Right forelimb (tissue), 1 donor: ENCODE results near the gene RASA1.
"Not testable (repeated sequence)": the region's sequence is repeated elsewhere in the genome, so short reads cannot be mapped to it uniquely, and the experiment has no call there.

Experiments used
- DNase-seq: peaks from one replicate; pipeline ENCODE4 v3.0.0-alpha.2; 2018

The RASA1 gene

GRCh38 chr5:87287266-87287665, 19.6 kb downstream of the RASA1 start:
- not testable (repeated sequence) for DNase-seq

DNA sequence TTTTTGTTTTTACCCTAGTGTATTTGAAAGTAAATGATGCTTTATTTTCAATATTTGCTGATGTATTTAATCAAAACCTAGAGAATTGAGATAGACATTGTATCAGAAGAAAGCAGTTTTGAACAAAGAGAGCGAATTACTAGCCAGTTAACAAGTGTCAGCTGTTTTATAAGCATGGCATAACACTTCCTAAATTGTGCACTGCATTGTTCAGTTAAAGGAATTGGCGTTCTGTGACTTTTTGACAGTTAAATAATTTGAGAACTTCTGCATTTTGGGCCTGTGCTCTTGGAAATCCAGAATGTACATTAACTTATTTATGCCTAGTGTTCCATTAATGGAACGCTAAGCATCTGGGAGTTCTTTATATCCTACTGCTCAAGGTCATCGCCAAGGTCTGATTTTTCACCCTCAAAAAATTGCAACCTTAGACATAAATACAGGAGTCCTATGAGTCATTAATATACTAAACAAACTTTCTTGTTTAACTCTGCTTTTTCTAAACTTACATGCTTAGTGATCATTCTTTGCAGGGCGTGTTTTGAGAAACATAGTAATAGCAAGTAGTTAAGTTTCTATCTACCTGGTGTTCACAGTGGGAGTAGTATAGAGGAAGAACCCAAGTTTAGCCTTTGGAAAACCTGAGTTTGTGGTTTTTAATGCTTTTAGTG, 31.1 kb downstream of the RASA1 start:
- no peak for DNase-seq

- no peak for DNase-seq
These were observed 32.5 kb downstream of the RASA1 start for GRCh38 chr5:87300176-87300575.

DNA sequence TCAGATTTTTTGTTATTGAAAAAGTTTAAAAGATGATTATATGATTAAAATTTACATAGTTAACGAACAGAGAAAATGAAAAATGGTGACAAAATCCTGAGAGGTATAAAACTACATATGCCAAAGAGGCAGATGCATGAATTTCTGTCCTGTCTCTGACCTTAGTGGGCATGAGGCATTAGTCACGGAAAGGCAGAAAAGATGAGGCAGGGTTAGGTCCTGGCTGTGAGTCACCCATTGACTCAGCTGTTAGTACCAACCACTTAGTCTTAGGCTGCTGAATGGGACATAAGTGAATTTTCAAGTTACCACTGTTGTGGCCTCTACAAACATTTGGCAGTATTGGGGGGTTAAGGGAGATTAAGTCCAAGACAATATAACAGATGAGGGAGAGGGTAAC, 33.1 kb downstream of the RASA1 start:
- DNase-seq, result no peak

- DNase-seq, result no peak
These were observed 34.4 kb downstream of the RASA1 start for GRCh38 chr5:87302061-87302460.

GRCh38 chr5:87303324-87303723, 35.6 kb downstream of the RASA1 start:
- no peak for DNase-seq

GRCh38 chr5:87306090-87306489, 38.4 kb downstream of the RASA1 start:
- DNase-seq, result not testable (repeated sequence)

DNA sequence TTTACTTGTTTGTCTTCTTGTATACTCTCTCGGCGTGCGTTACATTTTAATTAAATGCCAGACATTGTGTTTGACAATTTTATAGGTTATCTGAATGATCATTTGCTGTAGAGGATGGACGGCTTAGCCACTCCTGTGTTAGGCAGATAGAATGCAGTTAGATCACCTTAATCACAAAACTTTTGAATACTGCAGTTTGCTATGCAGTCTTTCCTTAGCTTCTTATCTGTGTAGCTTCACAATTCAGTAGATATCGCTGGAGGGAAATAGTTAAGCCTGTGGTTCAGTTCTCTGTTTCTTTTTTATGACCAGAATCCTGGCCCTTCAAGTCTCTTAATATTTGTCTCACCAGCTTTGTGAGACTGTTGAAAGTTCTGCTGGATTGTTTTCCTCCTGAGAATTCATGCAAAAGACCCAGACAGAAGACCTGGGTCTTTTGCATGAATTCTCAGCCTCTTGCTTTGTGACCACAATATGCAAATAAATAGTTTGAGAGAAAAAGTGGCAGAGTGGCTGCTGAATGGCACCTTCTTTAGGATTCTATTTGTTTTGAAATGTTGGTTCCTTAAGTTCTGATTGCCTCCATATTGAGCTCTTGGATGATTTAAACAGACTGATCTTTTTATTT, 40.2 kb downstream of the RASA1 start:
- no peak for DNase-seq

DNA sequence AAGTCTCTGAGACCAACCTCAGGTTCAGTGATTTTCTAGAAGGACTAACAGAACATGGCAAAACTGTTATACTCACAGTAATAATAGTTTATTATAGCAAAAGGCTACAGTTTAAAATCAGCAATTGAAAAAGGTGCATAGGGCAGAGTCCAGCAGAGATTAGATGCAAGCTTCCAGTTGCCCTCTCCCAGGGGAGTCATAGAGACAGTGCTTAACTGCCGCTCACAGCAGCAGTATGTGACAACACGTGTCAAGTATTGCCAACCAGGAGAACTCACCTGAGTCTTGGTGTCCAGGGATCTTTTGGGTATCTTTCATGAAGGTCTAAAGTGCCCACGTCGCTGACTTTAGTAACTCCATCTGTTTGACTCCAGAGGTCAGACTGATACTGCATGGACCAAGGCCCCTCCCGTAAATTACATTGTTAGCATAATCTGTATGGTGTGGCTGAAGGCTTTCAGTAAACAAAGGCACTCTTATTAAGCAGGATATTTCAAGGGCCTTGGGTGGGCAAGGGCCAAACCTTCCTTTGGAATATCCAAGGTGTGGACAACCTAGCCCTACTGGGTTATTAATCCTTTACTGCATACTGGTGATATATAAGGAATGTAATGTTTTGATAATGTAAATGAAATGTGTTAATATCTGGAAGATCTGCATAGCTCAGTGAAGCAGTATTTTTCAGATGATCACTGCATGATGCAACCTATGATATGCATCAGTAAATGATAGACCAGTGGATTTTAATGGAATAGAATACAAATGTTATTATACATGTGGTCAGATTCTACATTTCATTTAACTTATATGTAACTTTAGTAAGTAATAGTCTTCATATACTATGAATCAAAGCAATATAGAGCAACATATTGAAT, 44.0 kb downstream of the RASA1 start:
- DNase-seq, result no peak

DNA sequence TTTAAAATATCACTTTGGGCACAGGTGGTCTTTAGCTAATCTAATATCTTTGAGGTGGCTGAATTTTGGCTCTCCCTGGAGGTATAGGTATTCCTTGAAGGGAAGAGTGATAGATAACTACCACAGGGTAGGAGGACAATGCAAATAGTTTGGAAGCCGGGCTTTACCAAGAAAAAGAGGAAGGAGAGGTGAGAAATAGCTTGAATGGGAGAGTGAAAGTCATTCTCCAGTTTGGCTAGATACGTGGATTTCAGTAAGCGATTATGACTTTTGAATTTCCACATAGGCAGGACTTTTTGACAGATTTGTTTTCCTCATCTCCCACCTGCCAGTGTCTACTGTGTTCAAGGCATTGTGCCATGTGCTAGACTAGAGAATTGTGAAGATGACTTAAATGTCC, 45.5 kb downstream of the RASA1 start:
- no peak for DNase-seq

- DNase-seq, result no peak
These were observed 51.8 kb downstream of the RASA1 start for GRCh38 chr5:87319469-87319868.

DNA sequence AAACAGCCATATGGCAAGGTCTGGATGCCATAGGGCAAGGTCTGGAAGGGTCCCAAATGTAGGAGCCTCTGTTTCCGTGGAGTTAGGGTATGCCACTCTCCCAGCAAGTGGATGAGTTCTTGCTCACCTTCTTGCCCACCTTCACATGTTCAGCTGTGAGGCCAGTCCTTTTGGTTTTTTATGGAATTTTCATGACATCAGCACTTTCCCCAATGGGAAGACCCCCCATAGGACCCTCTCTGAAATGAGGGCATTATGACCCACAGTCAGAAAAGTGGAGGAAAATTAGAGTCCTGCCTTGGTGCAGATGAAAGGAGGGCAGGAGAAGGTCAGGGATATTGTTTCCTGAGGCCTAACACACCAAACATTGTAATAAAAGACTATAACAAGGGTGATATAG, 53.9 kb downstream of the RASA1 start:
- DNase-seq, result no peak

GRCh38 chr5:87322381-87322780, 54.7 kb downstream of the RASA1 start:
- no peak for DNase-seq

DNA sequence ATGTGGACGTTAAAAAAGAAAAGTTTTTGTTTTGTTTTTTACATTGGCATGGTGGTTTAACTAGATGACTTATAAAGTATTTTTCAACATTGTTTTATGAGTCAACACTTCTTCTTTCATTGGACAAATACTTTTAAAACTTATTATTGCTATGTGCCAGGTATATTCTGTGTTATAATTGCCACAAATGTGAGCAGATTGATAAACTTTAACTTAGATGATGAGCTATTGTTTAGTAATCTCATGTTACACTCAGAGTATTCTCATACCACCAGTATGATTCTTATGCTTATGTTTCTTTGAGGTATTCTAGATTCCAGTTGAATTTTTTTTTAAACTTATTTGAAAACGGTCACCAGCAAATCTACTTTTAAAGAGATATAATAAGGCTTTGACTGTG, 60.3 kb downstream of the RASA1 start:
- DNase-seq, result no peak

- no peak for DNase-seq
These were observed 61.4 kb downstream of the RASA1 start for GRCh38 chr5:87329114-87329513.

- no peak for DNase-seq
These were observed 72.3 kb downstream of the RASA1 start for GRCh38 chr5:87339986-87340385.

- DNase-seq, result no peak
These were observed 73.0 kb downstream of the RASA1 start for GRCh38 chr5:87340716-87341115.

GRCh38 chr5:87347272-87347671, 79.6 kb downstream of the RASA1 start:
- no peak for DNase-seq

- DNase-seq, result no peak
These were observed 80.2 kb downstream of the RASA1 start for GRCh38 chr5:87347841-87348240.

- no peak for DNase-seq
These were observed 86.8 kb downstream of the RASA1 start for GRCh38 chr5:87354496-87354895.

DNA sequence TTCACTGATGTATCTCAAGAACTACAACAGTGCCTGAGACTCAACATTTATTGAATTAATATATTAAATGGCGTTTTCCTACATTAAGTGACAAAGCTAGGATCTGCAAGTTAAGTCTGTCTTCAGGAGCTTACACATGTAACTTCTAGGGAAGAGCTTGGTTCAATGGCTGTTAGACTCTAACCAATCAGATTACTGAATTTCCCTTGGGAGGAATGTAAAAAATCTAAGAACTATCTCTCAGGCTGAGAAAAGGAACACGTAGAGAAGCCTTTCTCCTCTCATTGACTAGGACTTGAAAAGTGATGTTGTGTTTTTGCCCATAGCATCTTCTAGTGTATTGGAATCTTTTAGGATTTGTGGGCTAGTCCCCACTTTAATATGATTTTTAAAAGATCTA, 91.4 kb downstream of the RASA1 start:
- DNase-seq, result no peak

- no peak for DNase-seq
These were observed 92.4 kb downstream of the RASA1 start for GRCh38 chr5:87360132-87360531.

GRCh38 chr5:87361031-87361445, 93.4 kb downstream of the RASA1 start:
- no peak for DNase-seq
